IPS-20b (cell line): ENCODE data around the gene KIAA0513.

ENCODE experiments used
- H3K27ac ChIP-seq: one replicate; pipeline ENCODE4 v1.5.1; 2013; ENCODE audit warnings: low read length
- H3K27me3 ChIP-seq: 2 replicates; pipeline ENCODE4 v1.6.1; 2013; ENCODE audit warnings: mild to moderate bottlenecking, low read length, inconsistent platforms; ENCODE audit not compliant: insufficient read depth
- H3K36me3 ChIP-seq: 2 replicates; pipeline ENCODE4 v1.6.1; 2013; ENCODE audit warnings: low read depth, mild to moderate bottlenecking, inconsistent platforms, low read length, moderate library complexity; ENCODE audit not compliant: insufficient read depth
- H3K4me1 ChIP-seq: 2 replicates; pipeline ENCODE4 v1.6.1; 2013; ENCODE audit warnings: mild to moderate bottlenecking, control low read depth, inconsistent platforms, low read length, moderate library complexity; ENCODE audit not compliant: insufficient read depth
- H3K4me3 ChIP-seq: 2 replicates; pipeline ENCODE4 v1.5.1; 2013; ENCODE audit warnings: mild to moderate bottlenecking, low read length, inconsistent platforms
- H3K9ac ChIP-seq: 2 replicates; pipeline ENCODE4 v1.6.1; 2013; ENCODE audit warnings: low read depth, mild to moderate bottlenecking, inconsistent platforms, low read length, moderate library complexity
- H3K9me3 ChIP-seq: 2 replicates; pipeline ENCODE4 v1.6.1; 2013; ENCODE audit warnings: mild to moderate bottlenecking, low read depth, low read length, inconsistent platforms; ENCODE audit not compliant: insufficient read depth

The KIAA0513 gene

DNA sequence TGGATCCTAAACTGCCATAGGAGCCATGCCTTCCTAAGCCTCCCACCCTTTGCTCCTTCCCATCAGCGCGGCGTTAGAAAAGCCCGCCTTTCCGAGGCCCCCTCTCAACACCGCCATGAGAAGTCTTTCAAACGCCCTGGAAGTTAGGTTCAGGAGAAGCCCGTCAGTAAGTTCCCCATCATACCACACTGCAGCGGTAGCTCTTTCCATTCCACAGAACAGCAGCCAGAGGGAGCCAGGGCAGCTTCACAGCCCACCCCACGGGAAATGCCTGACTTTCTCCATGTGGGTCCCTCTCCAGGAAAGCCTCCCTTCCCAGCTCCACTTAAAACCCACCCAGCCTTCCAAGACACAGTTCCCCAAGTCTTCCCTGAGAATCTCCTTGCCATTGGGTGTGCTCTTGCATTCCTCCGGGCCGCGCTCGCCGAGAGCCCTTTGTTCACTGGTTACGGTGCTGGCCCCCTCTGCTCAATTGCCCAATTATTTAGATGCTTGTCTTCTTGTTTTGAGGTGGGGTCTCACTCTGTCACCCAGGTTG is 28.7 kb downstream of the KIAA0513 start:
- no peaks in the 10 kb centered on the region for H3K36me3 ChIP-seq
- no peak overlapping the region for H3K4me3 ChIP-seq
- no peaks in the 10 kb centered on the region for H3K4me1 ChIP-seq
- H3K27ac ChIP-seq = no peak overlapping the region
- no peaks in the 10 kb centered on the region for H3K9me3 ChIP-seq
- no peaks in the 10 kb centered on the region for H3K27me3 ChIP-seq
- H3K9ac ChIP-seq = no peak overlapping the region

DNA sequence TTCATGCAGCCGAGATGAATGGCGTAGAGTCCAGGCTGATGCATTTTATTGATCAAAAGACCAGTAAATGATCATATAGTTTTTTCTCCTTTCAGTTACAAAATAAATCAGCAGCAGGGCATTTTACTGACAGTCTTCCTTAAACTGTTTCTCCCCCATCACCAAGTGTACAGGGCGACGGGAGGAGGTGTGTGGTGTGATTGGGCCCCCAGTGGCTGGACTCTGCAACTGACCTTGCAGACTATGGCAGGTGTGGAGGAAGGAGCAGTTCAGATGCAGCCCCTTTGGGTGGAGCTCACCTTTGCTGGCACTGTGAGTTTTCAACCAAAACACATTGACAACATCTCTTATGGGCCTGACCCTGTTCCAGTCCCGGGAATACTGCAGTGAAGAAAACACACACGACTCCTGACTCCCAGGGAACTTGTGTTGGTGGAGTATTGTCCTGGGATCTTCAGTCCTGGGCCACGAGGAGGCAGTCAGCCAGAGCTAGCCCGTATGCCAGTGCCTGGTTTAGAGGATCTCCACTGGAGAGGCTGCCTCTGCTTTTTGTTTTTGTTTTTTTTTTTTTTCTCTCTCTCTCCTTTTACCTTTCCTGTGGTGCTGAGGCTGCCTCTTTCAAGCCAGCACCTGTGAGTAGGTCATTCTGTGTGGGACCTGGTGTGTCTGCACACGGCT is 29.8 kb downstream of the KIAA0513 start:
- Histone ChIP-seq H3K9ac (no peak overlapping the region), H3K4me1 (peaks cover 5% of the 10 kb centered on the region), H3K27me3 (no peaks in the 10 kb centered on the region), H3K27ac (no peak overlapping the region), H3K4me3 (no peak overlapping the region), H3K36me3 (no peaks in the 10 kb centered on the region), H3K9me3 (no peaks in the 10 kb centered on the region)

DNA sequence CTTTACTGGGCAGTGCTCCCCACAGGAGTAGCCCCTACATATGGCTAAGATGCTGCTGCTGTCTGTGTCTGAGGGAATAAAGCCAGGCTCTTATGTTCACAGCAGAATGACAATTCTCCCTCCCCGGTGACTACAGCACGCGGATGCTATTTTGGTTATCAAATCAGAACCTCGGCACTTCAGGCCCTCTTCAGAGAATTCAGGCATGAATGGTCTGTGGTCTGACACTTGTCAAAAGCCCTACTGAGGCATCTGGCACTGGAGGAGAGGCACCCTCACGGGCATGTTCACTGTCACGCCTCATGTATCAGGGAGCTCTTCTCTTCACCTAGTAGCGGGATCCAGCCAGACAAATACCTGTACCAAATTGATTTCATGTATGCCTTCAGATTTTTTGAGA is 30.4 kb downstream of the KIAA0513 start:
- no peaks in the 10 kb centered on the region for H3K9me3 ChIP-seq
- H3K4me3 ChIP-seq = no peak overlapping the region

DNA sequence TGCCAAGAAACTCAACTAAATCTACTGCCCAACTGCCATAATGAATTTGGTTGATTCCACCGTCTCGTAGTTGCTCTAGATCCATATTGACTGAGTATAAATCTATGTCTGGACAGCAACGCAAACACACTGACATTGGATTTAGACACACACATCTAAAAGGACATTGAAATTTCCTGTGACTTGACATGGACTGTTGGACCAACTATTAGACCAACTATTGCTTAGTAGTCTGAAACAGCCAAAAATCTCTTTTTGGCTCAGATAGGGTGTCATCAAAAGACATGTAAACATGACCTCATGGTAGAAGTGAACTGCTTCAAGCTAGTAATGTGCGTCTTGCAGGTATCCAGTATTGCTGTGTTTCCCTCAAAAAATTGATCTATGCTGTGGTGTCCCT is 31.3 kb downstream of the KIAA0513 start:
- no peaks in the 10 kb centered on the region for H3K27me3 ChIP-seq
- H3K9ac ChIP-seq = no peak overlapping the region
- no peak overlapping the region for H3K4me3 ChIP-seq
- peaks cover 9% of the 10 kb centered on the region for H3K4me1 ChIP-seq
- no peaks in the 10 kb centered on the region for H3K9me3 ChIP-seq
- H3K27ac ChIP-seq = no peak overlapping the region
- H3K36me3 ChIP-seq = no peaks in the 10 kb centered on the region

More for the DNA sequence above, 30.4 kb downstream of the KIAA0513 start:
- peaks cover 9% of the 10 kb centered on the region for H3K4me1 ChIP-seq
- no peak overlapping the region for H3K9ac ChIP-seq
- no peak overlapping the region for H3K27ac ChIP-seq
- H3K27me3 ChIP-seq = no peaks in the 10 kb centered on the region
- no peaks in the 10 kb centered on the region for H3K36me3 ChIP-seq

DNA sequence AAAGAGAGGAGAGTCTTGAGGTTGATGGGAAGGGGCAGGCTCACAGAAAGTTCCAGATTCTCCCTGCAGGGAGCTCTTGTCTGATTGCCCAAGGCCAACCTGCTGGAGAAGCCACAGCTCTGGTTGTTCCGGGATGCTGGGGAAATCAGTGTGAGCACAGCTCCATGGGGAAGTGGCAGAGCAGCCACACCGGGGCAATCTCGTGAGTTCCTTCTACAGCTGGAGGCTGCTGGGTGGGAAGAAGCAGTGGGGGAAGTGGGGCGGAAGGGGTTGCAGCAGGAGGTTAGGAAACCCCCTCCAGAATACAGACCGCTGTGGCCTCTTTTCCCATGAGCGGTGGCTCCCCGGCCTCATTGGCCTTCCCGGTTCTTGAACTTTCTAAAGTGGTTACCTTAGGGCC is 34.0 kb downstream of the KIAA0513 start:
- H3K4me3 ChIP-seq = no peak overlapping the region
- H3K27ac ChIP-seq = no peak overlapping the region
- H3K9ac ChIP-seq = no peak overlapping the region
- no peaks in the 10 kb centered on the region for H3K27me3 ChIP-seq
- peaks cover 9% of the 10 kb centered on the region for H3K4me1 ChIP-seq
- H3K36me3 ChIP-seq = no peaks in the 10 kb centered on the region
- H3K9me3 ChIP-seq = no peaks in the 10 kb centered on the region

DNA sequence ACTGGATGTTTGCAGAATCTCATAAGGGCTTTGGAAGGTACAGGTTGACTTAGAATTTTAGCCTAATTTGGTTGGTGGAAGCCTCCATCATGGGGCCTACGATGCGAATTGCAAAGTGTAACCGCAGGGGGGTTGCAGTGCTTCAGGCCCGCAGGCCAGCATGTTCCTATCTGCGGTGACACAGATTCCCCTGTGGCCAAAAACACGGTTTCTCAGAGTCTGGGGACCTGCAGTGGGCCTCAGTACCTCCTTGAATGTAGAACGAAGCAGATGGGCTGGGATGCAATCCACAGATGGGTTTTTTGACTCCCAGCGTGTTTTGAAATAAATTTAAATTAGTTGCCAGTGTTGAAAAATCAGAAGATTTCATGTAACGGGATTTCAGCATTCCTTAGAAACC is 34.7 kb downstream of the KIAA0513 start:
- Histone ChIP-seq H3K36me3 (no peaks in the 10 kb centered on the region), H3K27me3 (no peaks in the 10 kb centered on the region), H3K4me1 (peaks cover 9% of the 10 kb centered on the region), H3K9ac (0 out of 2 replicates have a peak overlapping the region, but pooled peaks have one; percentile 21), H3K9me3 (no peaks in the 10 kb centered on the region), H3K4me3 (no peak overlapping the region), H3K27ac (no peak overlapping the region)

DNA sequence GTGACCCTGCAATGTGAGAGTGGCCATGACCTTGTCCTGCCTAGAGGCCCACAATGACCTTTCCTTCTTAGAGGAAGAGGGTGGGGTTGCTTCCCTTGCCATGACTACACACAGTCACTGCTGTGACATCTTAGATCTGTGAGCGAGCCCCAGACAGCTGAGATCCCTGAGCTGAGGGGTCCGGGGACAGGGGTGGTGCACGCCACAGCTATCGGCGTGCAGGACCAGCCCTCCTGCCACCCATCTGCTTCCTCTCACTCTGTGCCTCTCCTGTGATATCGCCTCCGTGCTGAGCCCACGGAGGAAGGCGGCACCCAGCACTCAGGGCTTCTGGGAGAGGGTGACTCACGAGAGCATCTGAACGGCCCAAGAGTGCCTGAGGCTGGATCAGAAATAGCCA is 35.2 kb downstream of the KIAA0513 start:
- no peaks in the 10 kb centered on the region for H3K36me3 ChIP-seq
- no peak overlapping the region for H3K4me3 ChIP-seq
- 0 out of 2 replicates have a peak overlapping the region, but pooled peaks have one; percentile 21 for H3K9ac ChIP-seq
- no peak overlapping the region for H3K27ac ChIP-seq
- peaks cover 9% of the 10 kb centered on the region for H3K4me1 ChIP-seq
- H3K27me3 ChIP-seq = no peaks in the 10 kb centered on the region
- H3K9me3 ChIP-seq = no peaks in the 10 kb centered on the region

DNA sequence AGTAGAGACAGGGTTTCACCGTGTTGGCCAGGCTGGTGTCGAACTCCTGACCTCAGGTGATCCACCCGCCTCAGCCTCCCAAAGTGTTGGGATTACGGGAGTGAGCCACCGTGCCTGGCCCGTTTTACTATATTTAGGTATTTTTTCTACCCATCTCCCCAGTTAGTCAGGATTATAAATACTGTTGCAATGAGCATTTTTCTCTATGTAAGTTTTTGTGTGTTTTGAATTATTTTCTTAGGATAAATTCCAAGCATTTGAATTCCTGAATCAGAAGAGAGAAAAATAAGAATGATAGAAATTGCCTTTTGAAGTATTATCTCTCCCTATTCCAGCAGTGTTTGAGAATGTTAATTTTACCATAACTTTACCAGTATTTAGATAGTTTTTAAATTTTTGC is 36.6 kb downstream of the KIAA0513 start:
- H3K9ac ChIP-seq = no peak overlapping the region
- H3K27ac ChIP-seq = no peak overlapping the region
- H3K36me3 ChIP-seq = no peaks in the 10 kb centered on the region
- H3K4me1 ChIP-seq = peaks cover 9% of the 10 kb centered on the region
- no peak overlapping the region for H3K4me3 ChIP-seq
- no peaks in the 10 kb centered on the region for H3K27me3 ChIP-seq
- no peaks in the 10 kb centered on the region for H3K9me3 ChIP-seq

DNA sequence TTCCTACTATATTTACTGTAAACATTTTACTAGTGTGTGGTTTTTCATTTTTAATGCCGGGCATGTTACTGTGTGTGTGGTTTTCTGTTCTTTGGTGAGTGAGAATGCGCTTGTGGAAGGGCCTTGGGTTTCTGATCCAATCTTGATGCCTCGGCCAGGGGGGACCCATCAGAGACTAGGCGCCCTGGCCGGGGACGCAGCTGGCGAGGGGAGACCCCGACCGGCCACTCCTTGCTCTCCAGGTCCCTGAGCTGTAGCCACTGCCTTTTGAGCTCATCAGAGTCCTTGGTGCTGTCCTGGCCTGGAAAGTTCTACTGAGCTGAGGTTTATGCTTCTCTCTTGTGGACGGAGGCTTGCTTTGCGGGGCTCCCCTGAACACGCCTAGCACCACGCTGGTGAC is 37.5 kb downstream of the KIAA0513 start:
- H3K9me3 ChIP-seq = no peaks in the 10 kb centered on the region
- no peak overlapping the region for H3K9ac ChIP-seq

DNA sequence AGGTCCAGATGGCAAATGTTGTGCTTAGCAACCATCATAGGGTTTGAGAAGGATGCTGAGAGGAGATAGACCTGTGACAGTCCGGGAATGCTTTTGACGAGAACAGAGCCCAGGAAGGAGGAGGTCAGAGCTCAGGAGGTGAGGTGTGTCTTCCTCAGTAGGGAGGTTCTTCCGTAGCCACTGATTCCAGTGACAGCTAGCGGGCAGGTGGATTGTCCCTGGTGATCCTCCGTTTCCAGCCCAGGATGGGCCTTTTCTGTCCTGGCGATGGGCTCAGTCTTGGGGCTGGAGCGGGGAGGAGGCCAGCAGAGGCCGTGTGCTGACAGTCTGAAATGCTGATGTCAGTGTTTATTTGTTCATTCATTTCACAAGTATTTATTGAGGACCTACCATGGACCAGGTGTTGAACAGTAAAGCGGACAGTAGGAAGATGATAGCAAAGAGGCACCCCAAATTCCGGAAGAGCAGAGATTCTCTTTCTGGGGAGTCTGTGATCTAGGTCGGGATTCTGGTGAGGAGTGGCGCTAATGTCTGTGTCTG is 38.8 kb downstream of the KIAA0513 start:
- no peaks in the 10 kb centered on the region for H3K36me3 ChIP-seq
- no peak overlapping the region for H3K9ac ChIP-seq
- H3K4me1 ChIP-seq = peaks cover 9% of the 10 kb centered on the region
- H3K27ac ChIP-seq = no peak overlapping the region
- H3K27me3 ChIP-seq = no peaks in the 10 kb centered on the region
- no peaks in the 10 kb centered on the region for H3K9me3 ChIP-seq
- H3K4me3 ChIP-seq = no peak overlapping the region

More for the DNA sequence above, 37.5 kb downstream of the KIAA0513 start:
- H3K4me1 ChIP-seq = peaks cover 9% of the 10 kb centered on the region
- H3K27ac ChIP-seq = no peak overlapping the region
- no peaks in the 10 kb centered on the region for H3K27me3 ChIP-seq
- no peak overlapping the region for H3K4me3 ChIP-seq
- no peaks in the 10 kb centered on the region for H3K36me3 ChIP-seq

DNA sequence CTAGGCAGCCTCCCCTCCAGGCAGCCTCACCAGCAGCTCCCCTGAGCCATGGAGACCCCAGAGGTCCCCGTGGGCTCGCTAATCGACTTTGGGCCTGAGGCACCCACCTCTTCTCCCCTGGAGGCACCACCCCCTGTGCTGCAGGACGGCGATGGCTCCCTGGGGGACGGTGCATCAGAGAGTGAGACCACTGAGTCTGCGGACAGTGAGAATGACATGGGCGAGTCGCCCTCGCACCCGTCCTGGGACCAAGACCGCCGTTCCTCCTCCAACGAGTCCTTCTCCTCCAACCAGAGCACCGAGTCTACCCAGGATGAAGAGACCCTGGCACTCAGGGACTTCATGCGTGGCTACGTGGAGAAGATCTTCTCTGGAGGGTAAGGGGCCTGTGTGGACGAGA is 39.4 kb downstream of the KIAA0513 start:
- H3K36me3 ChIP-seq = no peaks in the 10 kb centered on the region
- H3K4me1 ChIP-seq = peaks cover 8% of the 10 kb centered on the region
- H3K27ac ChIP-seq = no peak overlapping the region
- H3K9ac ChIP-seq = no peak overlapping the region
- no peak overlapping the region for H3K4me3 ChIP-seq
- H3K9me3 ChIP-seq = no peaks in the 10 kb centered on the region
- H3K27me3 ChIP-seq = no peaks in the 10 kb centered on the region

DNA sequence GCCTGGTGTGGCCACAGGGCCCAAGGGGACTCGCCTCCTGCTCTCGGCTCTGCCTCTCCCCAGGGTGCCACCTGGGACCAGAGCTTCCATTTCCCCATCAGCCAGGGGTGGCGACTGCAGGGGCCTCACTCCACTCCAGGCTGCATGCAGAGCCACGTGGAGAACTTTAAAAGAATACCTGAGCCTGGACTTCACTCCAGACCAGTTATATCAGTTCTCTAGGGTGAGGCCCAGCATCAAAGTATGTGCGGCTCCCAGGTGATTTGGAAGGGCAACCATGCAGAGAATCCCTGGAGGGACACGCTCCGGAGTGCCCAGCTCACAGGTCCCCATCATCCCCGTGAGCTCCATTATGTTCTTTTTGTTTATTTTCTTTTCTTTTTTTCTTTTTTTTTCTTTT is 39.8 kb downstream of the KIAA0513 start:
- Histone ChIP-seq H3K9ac (no peak overlapping the region), H3K36me3 (no peaks in the 10 kb centered on the region), H3K4me3 (no peak overlapping the region), H3K4me1 (peaks cover 4% of the 10 kb centered on the region; the same call in 1 of the 2 replicates), H3K27ac (no peak overlapping the region), H3K27me3 (no peaks in the 10 kb centered on the region), H3K9me3 (no peaks in the 10 kb centered on the region)
